Measurements from ENCODE around the gene ZCCHC9. TPM values are rescaled to one million over a fixed set of nuclear protein-coding genes. Genes with fewer than 3 reads are reported as not detected.

The ZCCHC9 gene
- polyA plus RNA-seq, 1 experiment = 10.7 TPM

GRCh38 chr5:81315336-81315735 is 13.9 kb downstream of the ZCCHC9 start:
- ChIA-PET CTCF (interaction anchor here (1.3 to 2.5 kb wide), 2 partner anchors 12 to 16 kb away, joined by 4 to 9 read pairs; no protein-coding TSS in a partner anchor), POLR2A (interaction anchor here (1.0 kb wide), 1 partner anchor 13 kb away, joined by 7 read pairs; the partner anchor contains the start of gene ZCCHC9)
- TF ChIP-seq, protein P1, sequence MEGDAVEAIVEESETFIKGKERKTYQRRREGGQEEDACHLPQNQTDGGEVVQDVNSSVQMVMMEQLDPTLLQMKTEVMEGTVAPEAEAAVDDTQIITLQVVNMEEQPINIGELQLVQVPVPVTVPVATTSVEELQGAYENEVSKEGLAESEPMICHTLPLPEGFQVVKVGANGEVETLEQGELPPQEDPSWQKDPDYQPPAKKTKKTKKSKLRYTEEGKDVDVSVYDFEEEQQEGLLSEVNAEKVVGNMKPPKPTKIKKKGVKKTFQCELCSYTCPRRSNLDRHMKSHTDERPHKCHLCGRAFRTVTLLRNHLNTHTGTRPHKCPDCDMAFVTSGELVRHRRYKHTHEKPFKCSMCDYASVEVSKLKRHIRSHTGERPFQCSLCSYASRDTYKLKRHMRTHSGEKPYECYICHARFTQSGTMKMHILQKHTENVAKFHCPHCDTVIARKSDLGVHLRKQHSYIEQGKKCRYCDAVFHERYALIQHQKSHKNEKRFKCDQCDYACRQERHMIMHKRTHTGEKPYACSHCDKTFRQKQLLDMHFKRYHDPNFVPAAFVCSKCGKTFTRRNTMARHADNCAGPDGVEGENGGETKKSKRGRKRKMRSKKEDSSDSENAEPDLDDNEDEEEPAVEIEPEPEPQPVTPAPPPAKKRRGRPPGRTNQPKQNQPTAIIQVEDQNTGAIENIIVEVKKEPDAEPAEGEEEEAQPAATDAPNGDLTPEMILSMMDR (IDR thresholded peaks at IDR 0.05; ENCODE audit: insufficient read depth, low read depth, low read length) = no peak

DNA sequence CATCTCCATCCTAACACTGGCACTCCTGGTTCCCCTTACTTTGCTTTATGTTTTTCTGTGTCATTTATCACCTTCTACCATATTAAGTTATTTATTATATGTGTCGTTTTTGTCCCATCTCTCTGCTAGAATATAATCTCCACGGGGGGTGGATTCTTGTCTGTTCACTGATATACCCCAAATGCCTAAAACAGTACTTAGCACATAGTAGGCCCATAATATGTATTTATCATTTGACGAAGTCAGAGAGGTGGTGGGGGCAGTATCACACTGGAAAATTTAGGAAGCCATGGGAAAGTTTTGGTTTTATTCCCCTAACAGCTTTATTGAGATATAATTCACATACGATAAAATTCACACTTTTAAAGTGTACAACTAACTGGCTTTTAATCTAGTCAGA is 14.4 kb downstream of the ZCCHC9 start:
- DNase-seq (ENCODE audit: low read depth) = no peak
- CTCF ChIA-PET = interaction anchor here (1.3 to 2.5 kb wide), 2 partner anchors 13 to 16 kb away, joined by 4 to 9 read pairs; no protein-coding TSS in a partner anchor
- Histone ChIP-seq H3K4me3 (ENCODE audit: low read depth, low read length) (no peak overlapping the region), H3K27me3 (ENCODE audit: control insufficient read depth, insufficient read depth, low read length) (no peaks in the 10 kb centered on the region), H3K36me3 (ENCODE audit: control insufficient read depth, insufficient read depth, low read length) (no peaks in the 10 kb centered on the region; the same call in 1 of the 2 replicates)
- POLR2A ChIA-PET = interaction anchor here (1.0 kb wide), 1 partner anchor 14 kb away, joined by 7 read pairs; the partner anchor contains the start of gene ZCCHC9
- TF ChIP-seq, protein P1 (IDR thresholded peaks at IDR 0.05; ENCODE audit: insufficient read depth, low read depth, low read length) = no peak

More at GRCh38 chr5:81315336-81315735, 13.9 kb downstream of the ZCCHC9 start:
- no peak for DNase-seq (ENCODE audit: low read depth)
- Histone ChIP-seq H3K36me3 (ENCODE audit: control insufficient read depth, insufficient read depth, low read length) (no peaks in the 10 kb centered on the region; the same call in 1 of the 2 replicates), H3K27me3 (ENCODE audit: control insufficient read depth, insufficient read depth, low read length) (no peaks in the 10 kb centered on the region), H3K4me3 (ENCODE audit: low read depth, low read length) (no peak overlapping the region)

DNA sequence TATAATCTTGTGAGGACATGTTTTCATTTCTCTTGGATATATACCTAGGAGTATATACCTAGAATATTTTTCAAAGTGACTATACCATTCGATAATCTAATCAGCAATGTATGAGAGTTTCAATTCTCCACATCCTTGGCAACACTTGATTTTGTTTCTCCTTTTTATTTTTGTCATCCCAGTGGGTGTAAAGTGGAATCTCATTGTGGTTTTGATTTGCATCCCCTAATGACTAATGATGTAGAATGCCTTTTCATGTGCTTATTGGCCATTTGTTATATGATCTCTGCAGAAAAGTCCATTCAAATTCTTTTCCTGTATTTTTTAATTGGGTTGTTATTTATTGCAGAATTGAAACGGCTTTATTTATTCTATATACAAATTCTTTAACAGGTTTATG is 15.2 kb downstream of the ZCCHC9 start:
- Histone ChIP-seq H3K27me3 (ENCODE audit: control insufficient read depth, insufficient read depth, low read length) (no peaks in the 10 kb centered on the region), H3K36me3 (ENCODE audit: control insufficient read depth, insufficient read depth, low read length) (no peaks in the 10 kb centered on the region; the same call in 1 of the 2 replicates), H3K4me3 (ENCODE audit: low read depth, low read length) (no peak overlapping the region)
- DNase-seq (ENCODE audit: low read depth) = no peak
- ChIA-PET POLR2A (no interaction called here), CTCF (interaction anchor here (2.5 kb wide), 1 partner anchor 17 kb away, joined by 9 read pairs; no protein-coding TSS in a partner anchor)
- TF ChIP-seq, protein P1 (IDR thresholded peaks at IDR 0.05; ENCODE audit: insufficient read depth, low read depth, low read length) = no peak

GRCh38 chr5:81317536-81317935 is 16.1 kb downstream of the ZCCHC9 start:
- Histone ChIP-seq H3K36me3 (ENCODE audit: control insufficient read depth, insufficient read depth, low read length) (no peaks in the 10 kb centered on the region), H3K27me3 (ENCODE audit: control insufficient read depth, insufficient read depth, low read length) (no peaks in the 10 kb centered on the region), H3K4me3 (ENCODE audit: low read depth, low read length) (no peak overlapping the region)
- CTCF ChIA-PET = interaction anchor here (0.7 kb wide), 1 partner anchor 908 kb away, joined by 3 read pairs; no protein-coding TSS in a partner anchor
- DNase-seq (ENCODE audit: low read depth) = no peak
- TF ChIP-seq, protein P1 (IDR thresholded peaks at IDR 0.05; ENCODE audit: insufficient read depth, low read depth, low read length) = no peak
- POLR2A ChIA-PET = no interaction called here

- POLR2A ChIA-PET = no interaction called here
These were observed 25.2 kb downstream of the ZCCHC9 start for GRCh38 chr5:81326554-81326953.

More at GRCh38 chr5:81326554-81326953, 25.2 kb downstream of the ZCCHC9 start:
- no peak for DNase-seq (ENCODE audit: low read depth)
- no peak overlapping the region for H3K4me3 ChIP-seq (ENCODE audit: low read depth, low read length)
- TF ChIP-seq, protein P1 (IDR thresholded peaks at IDR 0.05; ENCODE audit: insufficient read depth, low read depth, low read length) = no peak
- H3K27me3 ChIP-seq (ENCODE audit: control insufficient read depth, insufficient read depth, low read length) = no peaks in the 10 kb centered on the region
- CTCF ChIA-PET = interaction anchor here (1.0 kb wide), 1 partner anchor 899 kb away, joined by 3 read pairs; no protein-coding TSS in a partner anchor
- no peaks in the 10 kb centered on the region for H3K36me3 ChIP-seq (ENCODE audit: control insufficient read depth, insufficient read depth, low read length)

All from BJ (cell line).